Measurements from ENCODE around the gene SP2.
"Not testable (repeated sequence)": the region's sequence is repeated elsewhere in the genome, so short reads cannot be mapped to it uniquely, and the experiment has no call there.

Gene SP2

DNA sequence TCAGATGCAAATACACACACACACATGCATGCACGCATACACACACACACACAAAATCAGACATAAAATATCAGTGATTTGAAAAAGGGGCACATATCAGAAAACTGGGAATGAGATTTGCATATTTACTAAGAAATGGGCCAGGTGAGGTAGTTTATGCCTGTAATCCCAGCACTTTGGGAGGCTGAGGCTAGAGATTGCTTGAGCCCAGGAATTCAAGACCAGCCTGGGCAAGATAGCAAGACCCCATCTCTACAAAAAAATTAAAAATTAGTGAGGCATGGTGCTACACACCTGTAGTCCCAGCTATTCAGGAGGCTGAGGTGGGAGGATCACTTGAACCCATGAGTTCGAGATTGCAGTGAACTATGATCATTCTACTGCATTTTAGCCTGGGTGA, 23.0 kb downstream of the SP2 start:
- DNase-seq (ENCODE audit: low read depth), result no peak

DNA sequence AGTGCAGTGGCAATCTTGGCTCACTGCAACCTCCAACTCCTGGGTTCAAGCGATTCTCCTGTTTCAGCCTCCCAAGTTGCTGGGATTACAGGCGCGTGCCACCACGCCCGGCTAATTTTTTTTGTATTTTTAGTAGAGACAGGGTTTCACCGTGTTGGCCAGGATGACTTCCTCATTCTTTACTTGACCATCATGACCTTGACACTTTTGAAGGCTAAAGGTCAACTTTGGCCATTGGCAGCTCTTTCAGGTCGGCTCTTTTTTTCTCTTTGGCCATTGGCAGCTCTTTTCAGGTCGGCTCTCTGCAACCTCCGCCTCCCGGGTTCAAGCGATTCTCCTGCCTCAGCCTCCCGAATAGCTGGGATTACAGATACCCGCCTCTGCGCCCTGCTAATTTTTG, 23.9 kb downstream of the SP2 start:
- not testable (repeated sequence) for DNase-seq (ENCODE audit: low read depth)

DNA sequence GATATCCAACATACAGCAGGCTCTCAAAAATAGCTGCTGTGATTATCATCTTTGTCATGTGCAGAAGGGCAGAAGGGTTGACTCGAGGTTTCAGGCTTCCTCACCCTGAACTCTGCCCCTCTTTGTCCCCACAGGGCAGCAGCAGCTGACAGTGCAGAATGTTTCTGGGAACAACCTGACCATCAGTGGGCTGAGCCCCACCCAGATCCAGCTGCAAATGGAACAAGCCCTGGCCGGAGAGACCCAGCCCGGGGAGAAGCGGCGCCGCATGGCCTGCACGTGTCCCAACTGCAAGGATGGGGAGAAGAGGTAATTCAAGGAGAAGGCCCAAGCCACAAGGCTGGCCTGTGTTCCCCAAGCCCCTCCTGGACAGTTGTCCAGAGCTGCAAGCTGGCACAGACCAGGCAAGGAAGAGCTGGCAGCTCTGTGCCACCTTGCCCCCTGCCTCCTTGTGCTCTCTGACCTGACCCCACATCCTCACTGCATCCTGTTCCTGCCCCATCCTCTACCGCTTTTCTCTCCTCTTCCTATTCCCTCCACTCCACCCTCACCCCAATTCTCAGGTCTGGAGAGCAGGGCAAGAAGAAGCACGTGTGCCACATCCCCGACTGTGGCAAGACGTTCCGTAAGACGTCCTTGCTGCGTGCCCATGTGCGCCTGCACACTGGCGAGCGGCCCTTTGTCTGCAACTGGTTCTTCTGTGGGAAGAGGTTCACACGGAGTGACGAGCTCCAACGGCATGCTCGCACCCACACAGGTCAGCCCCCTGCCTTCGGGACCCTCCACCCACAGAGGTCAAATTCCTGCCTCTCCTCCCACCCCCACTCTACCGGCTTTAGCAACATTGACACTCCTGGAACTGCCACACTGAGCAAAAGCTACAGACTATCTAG, 29.0 kb downstream of the SP2 start:
- no peak for DNase-seq (ENCODE audit: low read depth)

DNA sequence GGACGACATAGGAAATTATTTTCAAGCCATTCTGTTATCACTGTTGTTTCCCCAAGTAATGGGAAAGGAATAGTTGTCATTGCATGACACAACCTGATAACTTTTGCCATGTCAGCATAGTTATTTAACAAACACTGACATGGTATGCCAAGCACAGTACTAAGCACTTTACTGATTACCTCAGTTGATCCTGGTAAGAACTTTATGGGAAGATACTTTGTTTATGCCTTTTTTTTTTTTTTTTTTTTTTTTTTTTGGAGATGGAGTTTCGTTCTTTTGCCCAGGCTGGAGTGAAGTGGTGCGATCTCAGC, 29.6 kb downstream of the SP2 start:
- DNase-seq (ENCODE audit: low read depth), result no peak

DNA sequence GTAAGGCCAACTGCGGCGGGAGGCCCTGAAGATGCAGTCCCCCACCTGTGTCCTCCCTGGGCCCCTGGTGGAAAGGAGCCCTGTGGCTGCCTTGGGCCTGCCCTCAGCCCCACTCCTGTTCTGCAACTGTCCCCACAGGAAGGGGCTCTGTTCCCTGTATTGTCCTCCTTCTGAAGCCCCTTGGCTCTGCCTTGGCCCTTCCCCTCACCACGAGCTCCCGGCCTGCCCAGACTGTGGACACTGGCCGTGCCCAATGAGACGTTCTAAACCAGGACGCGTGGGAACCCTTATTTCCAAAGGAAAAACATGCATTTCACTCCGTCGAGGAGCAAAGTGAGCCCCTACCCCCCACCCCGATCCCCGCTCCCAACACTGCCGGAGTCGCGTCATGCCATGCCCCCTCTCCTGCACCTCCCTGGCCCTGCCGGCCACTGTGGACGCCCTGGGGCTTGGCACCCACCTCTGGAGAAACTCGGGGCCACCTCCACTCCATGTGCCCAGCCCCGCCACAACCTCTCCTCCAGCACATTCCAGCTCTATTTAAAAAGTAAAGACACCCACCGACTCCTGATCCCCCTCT, 31.9 kb downstream of the SP2 start:
- DNase-seq (ENCODE audit: low read depth), result no peak

DNA sequence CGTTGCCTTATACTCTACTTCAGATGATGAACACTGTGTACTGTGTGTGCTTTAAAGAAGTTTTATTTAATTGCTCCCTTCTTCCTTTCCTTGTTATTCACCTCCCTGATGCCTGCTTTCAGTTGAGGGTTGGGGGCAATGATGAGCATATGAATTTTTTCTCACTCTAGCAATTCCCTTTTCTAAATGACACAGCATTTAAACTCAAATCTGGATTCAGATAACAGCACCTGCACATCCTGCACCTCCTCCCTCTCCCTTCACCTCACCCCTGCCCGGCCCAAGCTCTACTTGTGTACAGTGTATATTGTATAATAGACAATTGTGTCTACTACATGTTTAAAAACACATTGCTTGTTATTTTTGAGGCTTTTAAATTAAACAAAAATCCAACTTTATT, 32.4 kb downstream of the SP2 start:
- no peak for DNase-seq (ENCODE audit: low read depth)

DNA sequence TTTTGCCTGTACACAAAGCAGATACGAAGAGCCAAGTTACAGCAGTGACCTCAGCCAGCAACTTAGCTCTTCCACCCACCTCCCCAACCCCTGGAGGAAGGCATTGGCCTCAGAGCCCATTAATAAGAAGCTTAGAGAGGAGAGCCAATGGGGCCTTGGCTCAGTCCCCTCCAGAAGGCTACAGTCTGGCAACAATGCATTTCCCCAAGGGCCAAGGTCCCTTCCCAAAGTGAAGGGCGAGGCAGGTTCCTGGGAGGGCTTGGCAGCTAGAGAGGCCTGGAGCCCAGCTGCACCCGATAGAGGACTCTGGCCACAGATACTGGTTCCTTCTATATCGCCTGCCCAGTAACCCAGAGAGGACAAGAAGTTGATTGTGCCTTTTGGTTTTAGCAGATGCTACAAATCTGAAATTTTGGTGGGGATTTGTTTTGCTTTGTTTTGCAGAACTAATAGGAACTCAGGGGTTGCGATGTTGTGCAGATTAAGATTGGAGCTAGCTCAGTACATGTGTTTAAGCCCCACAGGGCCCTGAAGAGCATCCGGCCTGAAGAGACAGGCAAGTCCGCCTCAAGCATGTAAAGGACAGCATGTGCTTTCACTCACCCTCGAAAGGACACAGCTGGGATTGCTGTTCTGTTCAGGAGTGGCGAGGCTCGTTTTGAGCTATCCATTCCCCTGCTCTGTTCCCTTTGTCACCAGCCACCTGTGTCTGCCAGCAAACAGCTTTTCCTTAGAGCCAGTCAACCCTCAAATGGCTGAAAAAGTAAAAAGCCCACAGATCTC, 33.4 kb downstream of the SP2 start:
- no peak for DNase-seq (ENCODE audit: low read depth)

DNA sequence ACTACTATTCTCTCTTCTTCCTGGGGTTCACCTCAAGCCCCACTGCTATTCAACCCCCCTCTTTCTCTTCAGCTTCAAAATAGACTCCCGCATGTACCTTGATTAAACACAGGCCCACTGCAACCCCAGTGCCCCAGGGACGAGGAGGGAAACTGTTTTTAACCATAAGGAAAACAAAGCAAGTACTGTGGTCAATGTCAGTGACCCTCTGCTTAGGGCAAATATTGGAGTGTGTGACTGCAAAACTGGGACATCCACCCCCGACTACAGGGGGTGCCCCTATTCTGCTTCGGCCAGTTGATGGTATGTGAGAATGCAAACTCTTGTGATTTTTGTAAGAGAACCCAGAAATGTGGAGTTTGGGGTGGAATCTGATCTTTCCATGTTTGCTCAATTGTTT, 35.8 kb downstream of the SP2 start:
- DNase-seq (ENCODE audit: low read depth), result no peak

DNA sequence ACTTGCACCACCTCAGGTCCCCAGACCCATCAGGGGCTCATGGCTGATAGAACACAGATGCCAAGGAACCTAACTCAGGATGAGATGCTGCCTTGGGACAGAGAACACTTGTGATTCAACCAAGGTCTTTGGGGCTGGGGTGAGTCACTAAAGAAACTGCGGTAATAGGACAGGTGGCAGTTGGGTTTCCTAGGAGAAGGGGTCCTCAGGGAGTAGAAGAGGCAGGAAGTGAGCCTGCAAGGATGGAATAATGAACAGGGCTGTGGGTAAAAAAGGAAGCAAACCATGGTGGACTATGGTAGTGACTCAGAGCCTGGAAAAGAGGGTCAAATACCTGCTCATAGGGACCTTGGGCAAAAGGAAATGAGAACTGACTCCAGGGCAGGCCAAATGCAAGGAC, 38.8 kb downstream of the SP2 start:
- no peak for DNase-seq (ENCODE audit: low read depth)

DNA sequence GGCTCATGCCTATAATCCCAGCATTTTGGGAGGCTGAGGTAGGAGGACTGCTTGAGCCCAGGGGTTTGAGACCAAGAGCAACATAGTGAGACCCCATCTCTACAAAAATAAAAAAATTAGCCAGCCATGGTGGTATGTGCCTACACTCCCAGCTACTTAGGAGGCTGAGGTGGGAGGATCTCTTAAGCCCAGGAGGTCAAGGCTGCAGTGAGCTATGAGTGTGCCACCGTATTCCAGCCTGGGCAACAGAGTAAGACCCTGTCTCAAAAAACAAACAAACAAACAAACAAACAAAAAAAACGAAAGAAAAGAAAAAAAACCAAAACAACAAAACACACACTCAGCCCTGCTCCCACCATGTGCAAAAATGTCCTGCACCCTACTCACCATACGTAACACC, 39.4 kb downstream of the SP2 start:
- not testable (repeated sequence) for DNase-seq (ENCODE audit: low read depth)

DNA sequence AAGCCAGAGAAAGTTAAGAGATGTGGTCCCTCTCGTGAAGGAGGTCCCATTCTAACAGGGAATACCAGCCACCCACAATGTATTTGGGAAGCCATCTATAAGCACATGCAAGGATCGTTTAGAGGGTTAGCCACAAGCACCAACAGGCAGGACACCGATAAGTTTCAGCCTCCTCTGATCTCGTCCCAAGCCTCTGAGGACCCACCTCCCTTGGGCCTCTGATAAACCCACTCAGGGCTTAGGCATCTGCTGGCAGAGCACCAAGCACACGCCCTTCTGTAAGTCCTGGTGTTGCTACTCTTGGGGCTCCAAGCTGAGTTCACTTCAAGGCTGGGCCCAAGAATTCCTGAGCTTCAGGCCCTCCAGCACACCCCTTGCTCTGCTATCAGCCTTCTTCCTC, 39.9 kb downstream of the SP2 start:
- DNase-seq (ENCODE audit: low read depth), result peak; percentile 30

DNA sequence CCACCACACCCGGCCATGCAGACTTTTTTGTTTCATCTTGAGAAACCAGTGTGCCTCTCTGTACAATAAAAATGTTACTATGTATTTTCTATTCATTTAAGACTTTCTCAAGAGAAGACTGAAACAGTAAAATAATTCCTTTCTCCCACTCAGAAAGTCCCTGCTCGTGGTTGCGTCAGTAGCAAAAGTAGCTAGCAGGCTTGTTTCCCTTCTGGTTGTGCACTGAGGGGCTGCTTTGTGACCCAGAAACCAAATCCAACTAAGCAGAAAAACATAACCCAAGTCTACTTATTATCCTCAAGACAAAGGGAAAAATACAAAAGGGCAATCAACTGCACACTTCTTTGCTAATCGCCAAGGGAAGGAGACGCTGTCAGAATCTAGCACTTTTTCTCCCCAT, 41.9 kb downstream of the SP2 start:
- no peak for DNase-seq (ENCODE audit: low read depth)

DNA sequence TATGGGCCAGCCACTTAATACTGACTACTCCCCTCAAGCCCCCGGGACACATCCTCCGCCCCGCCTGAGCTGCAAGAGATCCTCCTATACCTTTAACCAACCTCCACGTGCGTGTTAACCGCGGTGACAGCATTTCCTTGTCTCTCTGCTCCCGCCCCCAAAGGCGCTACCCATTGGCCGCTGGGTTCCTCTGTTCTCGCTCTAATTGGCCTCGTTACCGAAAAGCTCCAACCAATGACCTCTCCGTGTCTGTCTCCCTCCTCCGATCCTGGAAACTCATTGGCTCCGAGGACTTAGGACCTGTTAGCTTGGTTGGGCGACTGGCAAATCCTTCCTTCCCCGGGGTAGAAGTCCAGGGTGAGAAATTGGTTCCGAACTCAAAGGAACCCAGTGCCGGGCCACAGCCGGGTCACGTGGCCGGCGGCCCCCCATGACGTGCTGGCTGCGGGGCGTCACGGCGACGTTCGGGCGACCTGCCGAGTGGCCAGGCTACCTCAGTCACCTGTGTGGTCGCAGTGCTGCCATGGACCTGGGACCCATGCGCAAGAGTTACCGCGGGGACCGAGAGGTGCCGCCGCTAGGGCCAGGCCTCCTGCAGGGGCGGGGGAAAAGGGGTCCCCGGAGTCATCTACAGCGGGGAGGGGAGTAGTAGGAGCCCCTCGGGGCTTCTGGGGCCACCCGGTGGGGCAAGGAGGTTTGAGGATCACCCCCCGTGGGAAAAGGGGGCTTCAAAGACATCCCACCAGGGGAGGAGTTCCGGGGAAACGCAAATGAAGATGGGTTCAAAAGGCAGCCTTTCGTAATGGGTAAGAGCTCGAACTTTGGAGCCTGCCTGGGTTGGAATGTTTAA, 45.4 kb downstream of the SP2 start, which contains the start of gene PNPO:
PNPO (plus strand) TSS at position 326 of the 850 bp plus-strand sequence; CDS start at position 431, 105 bp downstream.
- peak; percentile 97 for DNase-seq (ENCODE audit: low read depth)

DNA sequence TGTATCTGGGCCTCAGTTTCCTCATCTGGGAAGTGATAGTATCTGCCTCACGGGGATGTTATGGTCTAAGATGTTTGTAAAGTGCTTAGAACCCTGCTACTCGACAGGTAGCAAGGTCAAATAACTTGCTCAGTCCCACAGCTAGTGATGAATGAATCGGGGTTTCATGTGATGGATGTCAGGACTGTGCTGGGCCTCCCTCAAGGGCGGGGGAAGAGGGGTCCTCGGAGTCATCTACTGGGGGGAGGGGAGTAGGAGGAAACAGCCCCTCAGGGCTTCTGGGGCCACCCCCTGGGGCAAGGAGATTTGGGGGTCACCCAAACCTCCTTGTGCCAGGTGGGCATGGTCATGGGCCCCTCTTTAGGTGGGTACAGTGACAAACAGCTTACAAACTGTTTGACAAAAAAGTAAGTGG, 46.1 kb downstream of the SP2 start:
- no peak for DNase-seq (ENCODE audit: low read depth)

DNA sequence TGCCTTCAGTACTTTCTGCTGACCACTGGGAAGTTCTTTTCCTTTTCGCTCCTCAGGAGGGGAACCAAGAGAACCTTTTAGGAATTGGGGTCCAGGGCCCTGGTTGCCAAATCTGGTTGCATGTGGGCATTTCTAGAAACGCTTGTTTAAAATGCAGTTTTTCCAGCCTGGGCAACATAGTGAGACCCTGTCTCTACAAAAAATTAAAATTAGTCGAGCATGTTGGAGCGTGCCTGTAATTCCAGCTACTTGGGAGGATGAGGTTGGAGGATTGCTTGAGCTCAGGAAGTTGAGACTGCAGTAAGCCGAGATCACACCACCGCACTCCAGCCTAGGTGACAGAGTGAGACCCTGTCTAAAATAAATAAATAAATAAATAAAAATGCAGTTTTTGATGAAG, 46.5 kb downstream of the SP2 start:
- DNase-seq (ENCODE audit: low read depth), result no peak

DNA sequence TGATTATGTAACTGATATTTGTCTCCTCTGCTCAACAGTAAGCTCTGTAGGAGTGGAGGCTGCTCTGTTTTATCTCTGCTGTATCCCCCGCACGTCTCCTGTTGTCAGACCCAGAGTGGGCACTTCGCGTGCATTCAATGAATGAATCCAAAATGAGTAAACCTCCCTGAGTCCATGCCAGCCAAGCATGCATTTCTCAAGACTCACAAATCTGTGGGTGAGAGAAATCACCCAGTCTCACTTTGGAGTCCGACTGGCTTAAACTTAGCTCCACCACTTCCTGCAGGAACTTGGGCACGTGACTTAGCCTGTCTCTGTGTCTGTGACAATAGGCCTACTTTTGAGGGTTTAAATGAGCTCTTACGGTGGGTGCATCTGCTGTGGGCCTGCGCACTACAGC, 49.0 kb downstream of the SP2 start:
- no peak for DNase-seq (ENCODE audit: low read depth)

DNA sequence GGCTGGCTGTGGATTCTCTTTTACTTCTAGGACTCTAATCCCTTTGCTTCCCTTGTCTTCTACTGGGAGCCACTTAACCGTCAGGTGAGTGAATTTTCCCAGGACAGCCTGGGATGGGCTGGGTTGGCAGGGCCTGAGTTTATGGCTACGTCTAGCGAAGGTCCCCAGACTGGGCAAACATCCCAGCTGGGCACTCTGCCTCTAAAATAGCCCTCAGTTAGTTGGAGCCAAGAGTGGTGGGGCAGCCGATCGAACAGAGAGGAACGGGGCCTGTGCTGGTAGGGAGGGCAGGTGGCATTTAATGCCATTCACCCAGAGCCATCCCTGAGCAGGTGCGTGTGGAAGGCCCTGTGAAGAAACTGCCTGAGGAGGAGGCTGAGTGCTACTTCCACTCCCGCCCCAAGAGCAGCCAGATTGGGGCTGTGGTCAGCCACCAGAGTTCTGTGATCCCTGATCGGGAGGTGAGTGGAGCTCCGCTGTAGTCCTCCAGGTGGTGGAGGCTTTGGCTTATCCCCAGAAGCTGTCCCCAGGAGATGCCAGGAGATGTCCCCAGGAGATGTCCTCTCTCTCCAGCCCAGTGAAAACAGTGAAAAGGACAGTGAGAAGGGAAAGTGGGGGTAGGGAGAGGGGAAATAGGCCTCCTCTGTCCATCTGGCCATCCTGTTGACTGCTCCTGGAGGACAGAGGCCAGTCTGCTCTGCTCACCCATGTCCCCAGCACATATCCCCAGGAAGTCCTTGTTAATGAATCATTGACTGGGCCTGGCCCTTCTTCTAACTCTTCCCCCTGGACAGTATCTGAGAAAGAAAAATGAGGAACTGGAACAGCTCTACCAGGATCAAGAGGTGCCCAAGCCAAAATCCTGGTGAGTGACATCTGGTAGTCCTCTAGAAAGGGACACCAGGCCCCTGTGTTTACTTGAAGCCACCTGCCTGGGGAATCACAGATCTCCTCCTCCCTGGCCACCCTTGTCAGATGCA, 49.8 kb downstream of the SP2 start:
- DNase-seq (ENCODE audit: low read depth), result no peak

DNA sequence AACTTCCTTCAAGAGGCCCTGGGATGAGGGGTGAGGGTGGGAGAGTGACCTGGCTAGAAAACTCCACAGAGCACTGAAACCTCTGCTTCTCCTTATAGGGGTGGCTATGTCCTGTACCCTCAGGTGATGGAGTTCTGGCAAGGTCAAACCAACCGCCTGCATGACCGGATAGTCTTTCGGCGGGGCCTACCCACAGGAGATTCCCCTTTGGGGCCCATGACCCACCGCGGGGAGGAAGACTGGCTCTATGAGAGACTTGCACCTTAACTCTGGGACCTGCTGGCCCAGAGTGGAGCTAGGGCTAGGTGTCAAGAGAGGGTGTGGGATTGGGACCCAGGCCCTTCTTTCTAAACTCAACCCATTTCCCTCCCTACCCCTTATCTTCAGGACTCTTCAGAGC, 50.5 kb downstream of the SP2 start:
- DNase-seq (ENCODE audit: low read depth), result no peak

DNA sequence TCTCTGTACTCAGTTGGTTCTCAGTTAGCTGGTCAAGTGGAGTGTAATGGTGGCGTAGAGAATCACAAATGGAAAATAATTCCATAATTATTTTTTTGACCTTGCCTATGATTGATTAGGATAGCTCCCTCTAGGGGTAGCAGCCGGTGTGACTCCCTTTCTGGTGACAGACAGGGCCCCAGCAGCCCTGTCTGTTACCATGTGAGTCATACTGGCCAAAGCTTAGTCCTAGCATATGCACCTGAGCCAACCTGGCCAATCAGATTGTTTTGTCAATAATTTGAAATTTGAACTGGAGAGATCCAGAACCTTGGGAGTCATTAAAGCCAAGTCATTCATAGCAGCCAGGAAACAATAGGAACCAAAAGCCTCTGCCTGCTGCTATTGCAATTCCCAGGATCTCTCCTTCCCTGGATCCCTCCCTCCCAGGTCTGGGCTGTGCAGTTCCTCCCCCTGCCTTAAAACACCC, 50.9 kb downstream of the SP2 start:
- peak; percentile 55 for DNase-seq (ENCODE audit: low read depth)

DNA sequence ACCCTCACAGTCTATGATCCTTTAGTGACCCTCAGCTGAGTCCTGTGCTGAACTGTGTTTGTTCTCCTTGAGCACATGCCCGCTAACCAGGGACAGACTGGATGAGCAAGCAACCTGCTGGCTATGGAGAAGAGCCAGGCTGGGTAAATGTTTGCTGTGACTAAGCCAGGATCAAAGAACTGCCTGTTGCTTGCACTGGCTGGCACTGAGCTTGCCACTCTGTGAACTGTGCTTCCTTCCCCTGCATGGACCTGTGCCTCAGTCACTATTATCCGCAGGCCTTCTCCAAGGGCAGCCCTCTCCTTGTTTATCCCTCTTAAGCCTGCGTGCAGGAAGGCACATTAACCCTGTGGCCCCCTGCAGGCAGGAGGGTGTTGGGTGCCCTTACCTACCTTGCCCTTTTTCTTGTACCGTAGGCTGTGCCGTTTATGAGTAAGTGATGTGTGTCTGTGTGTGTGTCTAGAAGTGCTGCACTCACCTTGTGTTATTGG, 52.7 kb downstream of the SP2 start:
- DNase-seq (ENCODE audit: low read depth), result no peak

Measured in GM04504 (cell line).